ENCODE measurements around the gene AMHR2. TPM values are rescaled to one million over a fixed set of nuclear protein-coding genes. Genes with fewer than 3 reads are reported as not detected.

Gene AMHR2
- total RNA-seq, 2 experiments from 2014 or later, result not detected

GRCh38 chr12:53464685-53465418, 41.2 kb downstream of the AMHR2 start:
- no peak for ATAC-seq (ENCODE audit: low read depth)
- POLR2A ChIA-PET, result interaction anchor here (0.6 to 1.6 kb wide), 4 partner anchors 9 to 174 kb away, joined by 3 to 4 read pairs (median 3); no protein-coding TSS in a partner anchor

GRCh38 chr12:53465679-53466078, 42.0 kb downstream of the AMHR2 start:
- H3K36me3 Mint-ChIP-seq, result peaks cover 40% of the 10 kb centered on the region
- ATAC-seq (ENCODE audit: low read depth) (no peak), DNase-seq (no peak)
- no peak overlapping the region for H3K27ac Mint-ChIP-seq
- POLR2A ChIA-PET, result interaction anchor here (0.6 to 1.1 kb wide), 3 partner anchors 11 to 43 kb away, joined by 3 read pairs; no protein-coding TSS in a partner anchor
- H3K27me3 Mint-ChIP-seq, result no peaks in the 10 kb centered on the region
- H3K4me1 Mint-ChIP-seq, result peaks cover 16% of the 10 kb centered on the region
- H3K4me3 Mint-ChIP-seq, result no peak overlapping the region
- no peaks in the 10 kb centered on the region for H3K9me3 Mint-ChIP-seq

More at GRCh38 chr12:53464685-53465418, 41.2 kb downstream of the AMHR2 start:
- Mint-ChIP-seq H3K27ac (peak overlapping the region; percentile 11), H3K4me3 (no peak overlapping the region), H3K27me3 (no peaks in the 10 kb centered on the region), H3K4me1 (peaks cover 21% of the 10 kb centered on the region), H3K9me3 (no peaks in the 10 kb centered on the region), H3K36me3 (peaks cover 45% of the 10 kb centered on the region)
- DNase-seq, result no peak

- peaks cover 15% of the 10 kb centered on the region for H3K4me1 Mint-ChIP-seq
- no peak for DNase-seq
- peaks cover 39% of the 10 kb centered on the region for H3K36me3 Mint-ChIP-seq
- H3K27me3 Mint-ChIP-seq, result no peaks in the 10 kb centered on the region
- ATAC-seq (ENCODE audit: low read depth), result no peak
- POLR2A ChIA-PET, result no interaction called here
- H3K4me3 Mint-ChIP-seq, result no peak overlapping the region
- H3K27ac Mint-ChIP-seq, result no peak overlapping the region
- no peaks in the 10 kb centered on the region for H3K9me3 Mint-ChIP-seq
These were observed 43.0 kb downstream of the AMHR2 start for GRCh38 chr12:53466640-53467039.

DNA sequence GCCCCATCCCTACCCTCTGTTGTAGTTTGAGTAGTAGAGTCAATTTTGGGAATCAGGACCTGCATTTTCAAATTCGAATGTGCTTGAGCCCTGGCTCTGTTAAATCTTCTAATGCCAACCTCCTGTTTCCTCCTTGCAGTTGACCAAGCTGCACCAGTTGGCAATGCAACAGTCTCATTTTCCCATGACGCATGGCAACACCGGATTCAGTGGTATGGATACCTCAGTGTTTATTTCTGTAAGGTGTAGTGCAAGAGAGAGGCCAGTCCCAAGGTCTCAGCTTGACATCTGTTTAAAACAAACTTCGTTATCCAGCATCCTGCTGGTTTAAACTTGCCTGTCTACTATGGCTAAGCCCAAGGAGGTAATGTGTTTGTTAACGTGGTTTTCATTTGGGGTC, 43.4 kb downstream of the AMHR2 start:
- no peak overlapping the region for H3K27ac Mint-ChIP-seq

DNA sequence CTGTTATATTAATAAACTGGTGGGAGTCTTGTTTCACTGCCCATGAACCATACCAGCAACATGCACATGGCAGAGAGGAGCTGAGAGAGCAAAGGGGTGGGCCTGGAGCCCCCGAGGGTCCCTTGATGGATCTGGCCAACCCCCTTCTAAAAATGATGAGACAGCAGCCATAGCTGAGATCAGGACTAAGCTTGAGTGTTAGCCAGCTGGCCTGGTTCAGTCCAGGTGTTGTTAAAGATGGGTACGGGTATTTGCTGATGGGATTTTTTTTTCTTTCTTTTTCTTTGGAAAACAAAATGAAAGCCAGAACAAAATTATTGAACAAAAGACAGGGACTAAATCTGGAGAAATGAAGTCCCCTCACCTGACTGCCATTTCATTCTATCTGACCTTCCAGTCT, 44.2 kb downstream of the AMHR2 start:
- POLR2A ChIA-PET, result no interaction called here
- H3K9me3 Mint-ChIP-seq, result no peaks in the 10 kb centered on the region

More for the DNA sequence above, 43.4 kb downstream of the AMHR2 start:
- POLR2A ChIA-PET, result no interaction called here
- Mint-ChIP-seq H3K27me3 (no peaks in the 10 kb centered on the region), H3K4me1 (peaks cover 20% of the 10 kb centered on the region), H3K9me3 (no peaks in the 10 kb centered on the region), H3K4me3 (no peak overlapping the region), H3K36me3 (peaks cover 43% of the 10 kb centered on the region)
- no peak for ATAC-seq (ENCODE audit: low read depth)
- DNase-seq, result no peak

GRCh38 chr12:53468282-53468681, 44.6 kb downstream of the AMHR2 start:
- no peaks in the 10 kb centered on the region for H3K9me3 Mint-ChIP-seq
- H3K36me3 Mint-ChIP-seq, result peaks cover 37% of the 10 kb centered on the region
- no peaks in the 10 kb centered on the region for H3K27me3 Mint-ChIP-seq
- H3K4me3 Mint-ChIP-seq, result no peak overlapping the region
- POLR2A ChIA-PET, result interaction anchor here (0.7 kb wide), 1 partner anchor 10 kb away, joined by 5 read pairs; no protein-coding TSS in a partner anchor
- H3K27ac Mint-ChIP-seq, result peak overlapping the region; percentile 17
- no peak for DNase-seq
- H3K4me1 Mint-ChIP-seq, result peaks cover 23% of the 10 kb centered on the region
- ATAC-seq (ENCODE audit: low read depth), result no peak

More for the DNA sequence above, 44.2 kb downstream of the AMHR2 start:
- Mint-ChIP-seq H3K27ac (no peak overlapping the region), H3K36me3 (peaks cover 40% of the 10 kb centered on the region), H3K4me1 (peaks cover 25% of the 10 kb centered on the region), H3K4me3 (no peak overlapping the region), H3K27me3 (no peaks in the 10 kb centered on the region)
- ATAC-seq (ENCODE audit: low read depth), result no peak
- no peak for DNase-seq

GRCh38 chr12:53472056-53472582, 48.5 kb downstream of the AMHR2 start:
- H3K9me3 Mint-ChIP-seq, result no peaks in the 10 kb centered on the region
- DNase-seq (no peak), ATAC-seq (ENCODE audit: low read depth) (no peak)
- peak overlapping the region; percentile 1 for H3K4me3 Mint-ChIP-seq
- H3K27me3 Mint-ChIP-seq, result no peaks in the 10 kb centered on the region
- H3K27ac Mint-ChIP-seq, result no peak overlapping the region
- peaks cover 38% of the 10 kb centered on the region for H3K36me3 Mint-ChIP-seq
- H3K4me1 Mint-ChIP-seq, result peaks cover 38% of the 10 kb centered on the region
- POLR2A ChIA-PET, result interaction anchor here (0.7 kb wide), 1 partner anchor 10 kb away, joined by 6 read pairs; no protein-coding TSS in a partner anchor

DNA sequence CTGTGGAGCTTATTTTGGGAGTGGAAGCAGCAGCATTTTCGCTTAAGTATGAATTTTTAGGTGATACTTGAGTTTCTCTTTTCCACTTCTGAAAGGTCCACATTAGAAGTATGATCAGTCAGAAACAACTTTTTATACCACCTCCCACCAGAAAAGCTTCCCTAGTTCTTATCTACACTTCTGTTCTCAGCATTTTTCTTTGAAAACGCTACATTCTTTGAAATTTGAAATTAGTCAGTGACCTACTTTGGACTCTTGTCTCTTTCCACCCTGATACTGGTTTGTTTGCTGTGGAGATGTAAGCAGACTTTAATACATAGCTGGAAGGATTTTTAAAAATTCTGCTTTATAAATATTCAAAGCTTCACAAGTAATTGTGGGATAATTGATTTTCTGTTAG, 50.4 kb downstream of the AMHR2 start:
- DNase-seq (no peak), ATAC-seq (ENCODE audit: low read depth) (no peak)
- Mint-ChIP-seq H3K4me3 (no peak overlapping the region), H3K4me1 (peaks cover 38% of the 10 kb centered on the region), H3K36me3 (peaks cover 34% of the 10 kb centered on the region), H3K9me3 (no peaks in the 10 kb centered on the region), H3K27ac (no peak overlapping the region), H3K27me3 (no peaks in the 10 kb centered on the region)
- POLR2A ChIA-PET, result interaction anchor here (0.8 to 1.9 kb wide), 5 partner anchors 9 to 129 kb away, joined by 3 to 8 read pairs (median 4); partner anchors contain the start of gene TARBP2

GRCh38 chr12:53474819-53475218, 51.2 kb downstream of the AMHR2 start:
- POLR2A ChIA-PET, result interaction anchor here (1.3 to 1.5 kb wide), 2 partner anchors 34 to 130 kb away, joined by 3 to 4 read pairs; no protein-coding TSS in a partner anchor
- H3K36me3 Mint-ChIP-seq, result peaks cover 34% of the 10 kb centered on the region
- no peaks in the 10 kb centered on the region for H3K27me3 Mint-ChIP-seq
- H3K9me3 Mint-ChIP-seq, result no peaks in the 10 kb centered on the region
- peak overlapping the region; percentile 26 for H3K4me3 Mint-ChIP-seq
- ATAC-seq (ENCODE audit: low read depth) (peak; percentile 17), DNase-seq (no peak)
- H3K4me1 Mint-ChIP-seq, result peaks cover 38% of the 10 kb centered on the region
- H3K27ac Mint-ChIP-seq, result peak overlapping the region; percentile 82

DNA sequence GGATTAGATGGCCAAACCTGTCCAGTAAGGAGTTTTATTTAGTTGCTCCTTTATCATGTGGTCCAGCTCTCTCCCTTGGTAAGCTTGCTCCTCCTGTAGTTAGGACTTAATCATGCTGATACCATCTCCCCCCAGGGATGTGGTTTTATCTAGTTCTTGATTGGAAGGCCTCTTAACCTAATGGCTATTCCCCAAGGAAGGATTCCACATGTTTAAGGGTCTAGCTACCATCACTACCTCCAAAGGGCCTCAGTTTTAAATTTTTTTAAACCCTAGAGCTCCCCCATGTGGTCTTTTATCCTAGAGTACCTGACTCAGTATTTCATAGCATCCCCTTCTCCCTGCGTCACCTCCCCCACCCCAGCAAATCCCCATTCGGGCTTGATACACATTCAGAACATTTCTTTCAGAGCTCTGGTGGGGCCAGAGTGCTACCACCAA, 53.1 kb downstream of the AMHR2 start:
- POLR2A ChIA-PET, result interaction anchor here (0.6 to 0.8 kb wide), 5 partner anchors 11 to 397 kb away, joined by 3 to 9 read pairs (median 3); no protein-coding TSS in a partner anchor
- DNase-seq (no peak), ATAC-seq (ENCODE audit: low read depth) (no peak)
- Mint-ChIP-seq H3K27ac (no peak overlapping the region), H3K4me1 (peaks cover 32% of the 10 kb centered on the region), H3K4me3 (no peak overlapping the region), H3K27me3 (no peaks in the 10 kb centered on the region), H3K36me3 (peaks cover 27% of the 10 kb centered on the region), H3K9me3 (no peaks in the 10 kb centered on the region)

- Mint-ChIP-seq H3K9me3 (no peaks in the 10 kb centered on the region), H3K36me3 (peaks cover 30% of the 10 kb centered on the region), H3K27me3 (no peaks in the 10 kb centered on the region), H3K4me3 (no peak overlapping the region), H3K27ac (no peak overlapping the region), H3K4me1 (peaks cover 20% of the 10 kb centered on the region)
- DNase-seq (no peak), ATAC-seq (ENCODE audit: low read depth) (no peak)
- POLR2A ChIA-PET, result interaction anchor here (0.6 kb wide), 1 partner anchor 280 kb away, joined by 3 read pairs; no protein-coding TSS in a partner anchor
These were observed 55.2 kb downstream of the AMHR2 start for GRCh38 chr12:53478865-53479264.

GRCh38 chr12:53479331-53479730, 55.7 kb downstream of the AMHR2 start:
- H3K4me3 Mint-ChIP-seq, result no peak overlapping the region
- POLR2A ChIA-PET, result no interaction called here
- peaks cover 16% of the 10 kb centered on the region for H3K4me1 Mint-ChIP-seq
- peaks cover 34% of the 10 kb centered on the region for H3K36me3 Mint-ChIP-seq
- no peaks in the 10 kb centered on the region for H3K9me3 Mint-ChIP-seq
- H3K27me3 Mint-ChIP-seq, result no peaks in the 10 kb centered on the region
- DNase-seq, result no peak
- no peak overlapping the region for H3K27ac Mint-ChIP-seq
- ATAC-seq (ENCODE audit: low read depth), result no peak

DNA sequence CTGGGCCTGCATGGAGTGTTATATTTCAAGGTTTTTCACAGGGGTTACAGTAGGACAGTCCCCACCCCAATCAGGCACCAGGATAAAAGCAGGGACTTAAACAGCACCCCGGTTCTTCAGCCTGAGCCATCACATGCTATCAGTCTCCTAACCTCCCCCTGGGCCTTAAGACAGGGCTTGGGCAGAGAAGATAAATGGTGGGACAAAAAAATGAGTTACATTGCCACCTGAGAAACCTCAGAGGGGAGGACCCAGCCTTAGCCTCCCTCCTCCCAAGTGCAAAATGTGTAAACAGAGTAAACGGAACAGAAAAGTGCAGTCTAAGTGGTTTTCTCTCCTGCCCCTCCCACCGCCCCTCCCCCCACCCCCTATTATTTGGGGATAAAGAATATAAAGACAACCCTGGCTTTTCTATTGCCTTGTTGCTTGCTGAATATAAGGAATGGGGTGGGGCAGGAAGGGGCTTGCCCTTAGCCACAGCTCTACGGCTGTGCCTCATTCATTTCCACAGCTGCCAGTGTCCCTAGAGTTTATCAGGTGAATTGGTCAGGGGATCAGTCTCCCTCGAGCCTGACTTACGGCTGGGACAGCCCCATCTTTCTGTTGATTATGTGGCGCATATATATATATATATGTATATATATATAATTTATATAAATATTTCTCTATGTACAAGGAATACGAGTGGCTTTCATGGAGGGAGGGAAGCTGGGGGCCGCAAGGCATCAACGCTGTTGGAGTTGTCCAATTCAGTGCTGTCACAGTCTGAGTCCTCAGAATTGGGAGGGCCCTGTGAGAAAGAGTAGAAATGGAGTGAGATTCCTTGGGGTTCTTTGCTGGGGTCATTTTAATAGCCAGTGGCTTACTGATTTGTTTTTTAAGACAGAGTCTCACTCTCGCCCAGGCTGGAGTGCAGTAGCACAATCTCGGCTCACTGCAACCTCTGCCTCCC, 57.1 kb downstream of the AMHR2 start:
- DNase-seq (no peak), ATAC-seq (ENCODE audit: low read depth) (no peak)
- no peak overlapping the region for H3K27ac Mint-ChIP-seq
- H3K27me3 Mint-ChIP-seq, result no peaks in the 10 kb centered on the region
- H3K9me3 Mint-ChIP-seq, result no peaks in the 10 kb centered on the region
- POLR2A ChIA-PET, result interaction anchor here (1.3 kb wide), 1 partner anchor 13 kb away, joined by 4 read pairs; no protein-coding TSS in a partner anchor
- no peak overlapping the region for H3K4me3 Mint-ChIP-seq
- H3K36me3 Mint-ChIP-seq, result peaks cover 31% of the 10 kb centered on the region
- H3K4me1 Mint-ChIP-seq, result peaks cover 8% of the 10 kb centered on the region
